ENCODE measurements around the gene FAM20A. TPM values are rescaled to one million over a fixed set of nuclear protein-coding genes. Genes with fewer than 3 reads are reported as not detected.

The FAM20A gene
- total RNA-seq, 1 experiment from 2014 or later = 0.11 TPM

DNA sequence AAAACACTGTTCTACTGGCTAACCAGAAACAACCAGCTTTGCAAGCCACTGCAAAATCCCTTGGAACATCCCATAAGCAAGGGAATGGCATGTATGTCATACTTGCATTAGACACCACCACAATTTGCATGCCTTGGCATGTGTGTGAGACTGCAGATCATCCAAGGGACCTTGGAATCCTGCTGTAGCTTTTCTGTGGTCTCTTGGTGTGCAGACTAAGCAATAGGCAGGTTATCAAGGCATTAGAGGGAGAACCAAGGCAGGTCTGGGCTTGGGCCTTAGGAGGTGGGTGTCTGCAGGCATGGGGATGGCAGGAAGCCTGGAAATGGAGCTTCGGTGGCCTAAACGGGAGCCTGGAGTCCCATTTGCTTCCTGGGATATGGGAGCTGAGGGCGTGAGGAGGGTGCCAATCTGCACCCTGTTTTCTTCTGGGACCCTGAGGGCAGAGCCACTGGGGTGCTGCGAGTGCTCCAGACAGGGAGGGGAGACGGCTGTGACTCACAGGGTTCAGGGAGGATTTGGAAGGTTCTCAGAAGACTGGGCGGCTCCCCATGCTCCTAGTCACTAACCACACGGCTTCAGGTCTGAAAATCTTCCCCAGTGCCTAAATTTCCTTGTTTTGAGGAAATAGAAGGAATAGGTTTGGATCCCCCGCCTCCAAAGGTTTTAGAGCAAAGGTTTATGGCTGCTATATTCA is 36.6 kb downstream of the FAM20A start:
- ChIA-PET POLR2A (ENCODE audit: unreplicated experiment) (no interaction called here), CTCF (no interaction called here)
- TF ChIP-seq EZH2phosphoT487 (IDR thresholded peaks at IDR 0.05; ENCODE audit: borderline replicate concordance, low read length) (no peak), CTCF (conservative IDR thresholded peaks at IDR 0.05; ENCODE audit: low read depth, low read length) (no peak), EZH2 (IDR thresholded peaks at IDR 0.05; ENCODE audit: low read length, unreplicated experiment) (no peak)
- Histone ChIP-seq H2AFZ (ENCODE audit: low read length) (no peak overlapping the region), H3K4me1 (ENCODE audit: insufficient read depth, low read length) (no peaks in the 10 kb centered on the region), H3K9me2 (replicated peaks; ENCODE audit: low read length) (no peaks in the 10 kb centered on the region), H3F3A (ENCODE audit: low read length, unreplicated experiment) (no peaks in the 10 kb centered on the region), H4K20me1 (ENCODE audit: low read length) (no peaks in the 10 kb centered on the region), H3K79me2 (ENCODE audit: low read length) (no peaks in the 10 kb centered on the region), H3K27ac (ENCODE audit: low read length) (no peak overlapping the region), H3K36me3 (ENCODE audit: low read depth, low read length) (no peaks in the 10 kb centered on the region), H3K9me3 (ENCODE audit: low read length) (no peaks in the 10 kb centered on the region), H3K27me3 (ENCODE audit: low read length) (0 out of 2 replicates have a peak, but pooled peaks cover 5% of the 10 kb centered on the region), H3K4me2 (ENCODE audit: low read length) (no peak overlapping the region), H3K9ac (ENCODE audit: low read length) (no peak overlapping the region), H3K4me3 (ENCODE audit: low read length) (no peak overlapping the region)
- BruUV-seq (replicated peaks) = no TSS peak
- DNase-seq (no peak), ATAC-seq (no peak)
- intact Hi-C loops (cut with micrococcal nuclease) = no loop called here

- no TSS peak for BruUV-seq (replicated peaks)
- H3K9ac ChIP-seq (ENCODE audit: low read length) = no peak overlapping the region
- H3K4me3 ChIP-seq (ENCODE audit: low read length) = no peak overlapping the region
- CTCF ChIA-PET = no interaction called here
- H3F3A ChIP-seq (ENCODE audit: low read length, unreplicated experiment) = no peaks in the 10 kb centered on the region
- intact Hi-C loops (cut with micrococcal nuclease) = no loop called here
- H3K27ac ChIP-seq (ENCODE audit: low read length) = no peak overlapping the region
- no peaks in the 10 kb centered on the region for H3K36me3 ChIP-seq (ENCODE audit: low read depth, low read length)
- no peak for DNase-seq
- no peak overlapping the region for H2AFZ ChIP-seq (ENCODE audit: low read length)
- no peak for TF ChIP-seq EZH2phosphoT487 (IDR thresholded peaks at IDR 0.05; ENCODE audit: borderline replicate concordance, low read length)
- TF ChIP-seq EZH2 (IDR thresholded peaks at IDR 0.05; ENCODE audit: low read length, unreplicated experiment) = no peak
- no peak for TF ChIP-seq CTCF (conservative IDR thresholded peaks at IDR 0.05; ENCODE audit: low read depth, low read length)
- 0 out of 2 replicates have a peak, but pooled peaks cover 5% of the 10 kb centered on the region for H3K27me3 ChIP-seq (ENCODE audit: low read length)
- H3K79me2 ChIP-seq (ENCODE audit: low read length) = no peaks in the 10 kb centered on the region
- H3K4me2 ChIP-seq (ENCODE audit: low read length) = no peak overlapping the region
- ATAC-seq = no peak
- POLR2A ChIA-PET (ENCODE audit: unreplicated experiment) = no interaction called here
- H3K4me1 ChIP-seq (ENCODE audit: insufficient read depth, low read length) = no peaks in the 10 kb centered on the region
- H3K9me2 ChIP-seq (replicated peaks; ENCODE audit: low read length) = no peaks in the 10 kb centered on the region
- no peaks in the 10 kb centered on the region for H3K9me3 ChIP-seq (ENCODE audit: low read length)
- no peaks in the 10 kb centered on the region for H4K20me1 ChIP-seq (ENCODE audit: low read length)
These were observed 38.4 kb downstream of the FAM20A start for GRCh38 chr17:68562736-68563135.

- Histone ChIP-seq H3K36me3 (ENCODE audit: low read depth, low read length) (no peaks in the 10 kb centered on the region), H3K9me3 (ENCODE audit: low read length) (no peaks in the 10 kb centered on the region), H3K4me1 (ENCODE audit: insufficient read depth, low read length) (no peaks in the 10 kb centered on the region), H3K9ac (ENCODE audit: low read length) (no peak overlapping the region), H2AFZ (ENCODE audit: low read length) (no peak overlapping the region), H3K4me3 (ENCODE audit: low read length) (no peak overlapping the region), H3K27ac (ENCODE audit: low read length) (no peak overlapping the region), H3F3A (ENCODE audit: low read length, unreplicated experiment) (no peaks in the 10 kb centered on the region), H3K27me3 (ENCODE audit: low read length) (0 out of 2 replicates have a peak, but pooled peaks cover 2% of the 10 kb centered on the region), H4K20me1 (ENCODE audit: low read length) (no peaks in the 10 kb centered on the region), H3K9me2 (replicated peaks; ENCODE audit: low read length) (no peaks in the 10 kb centered on the region), H3K4me2 (ENCODE audit: low read length) (no peak overlapping the region), H3K79me2 (ENCODE audit: low read length) (no peaks in the 10 kb centered on the region)
- TF ChIP-seq EZH2 (IDR thresholded peaks at IDR 0.05; ENCODE audit: low read length, unreplicated experiment) (no peak), EZH2phosphoT487 (IDR thresholded peaks at IDR 0.05; ENCODE audit: borderline replicate concordance, low read length) (no peak), CTCF (conservative IDR thresholded peaks at IDR 0.05; ENCODE audit: low read depth, low read length) (no peak)
- POLR2A ChIA-PET (ENCODE audit: unreplicated experiment) = no interaction called here
- no TSS peak for BruUV-seq (replicated peaks)
- CTCF ChIA-PET = no interaction called here
- DNase-seq (no peak), ATAC-seq (no peak)
- intact Hi-C loops (cut with micrococcal nuclease) = no loop called here
These were observed 40.0 kb downstream of the FAM20A start for GRCh38 chr17:68560966-68561720.
